Measurements from ENCODE around the gene WDR48.

WDR48 gene

DNA sequence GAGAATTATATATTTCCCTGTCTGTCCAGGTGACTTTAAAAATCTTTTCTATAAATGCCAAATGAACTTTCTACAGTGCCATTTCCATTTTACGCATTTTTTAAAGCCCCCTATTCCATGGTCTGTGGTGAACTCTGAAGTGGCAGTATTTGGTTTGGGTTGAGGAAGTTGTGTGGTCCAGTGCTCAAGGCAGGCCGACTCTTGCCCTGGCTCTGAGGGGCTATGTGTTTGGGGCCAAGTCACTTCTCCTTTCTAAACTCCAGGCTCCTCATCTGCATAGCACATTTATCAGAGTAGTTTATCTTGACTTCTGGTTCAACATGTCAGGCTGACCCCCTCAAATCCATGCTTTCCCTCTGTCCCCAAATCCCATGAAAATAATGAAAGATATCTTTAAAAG, 69.8 kb downstream of the WDR48 start:
- DNase-seq (ENCODE audit: low read depth in 1 of 2, low spot score in 1 of 2): no peak

DNA sequence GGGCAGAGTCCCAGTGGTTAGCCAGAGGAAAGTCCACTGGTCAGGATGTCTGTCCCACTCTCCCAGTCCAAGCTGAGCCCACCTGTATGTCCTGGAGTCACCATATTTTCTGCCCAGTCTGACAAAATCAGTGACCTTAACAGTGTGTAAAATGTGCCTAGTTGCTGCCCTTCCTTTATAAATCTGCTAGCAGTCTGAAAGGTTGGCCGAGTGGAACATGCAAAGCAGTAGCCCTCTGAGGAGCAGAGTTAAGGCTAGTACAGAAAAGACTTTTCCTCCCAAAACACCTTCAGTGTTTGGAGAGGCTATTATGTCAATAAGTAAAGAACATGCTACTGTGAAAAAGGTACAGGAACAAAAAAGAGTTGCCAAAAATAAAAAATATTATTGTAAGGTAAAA, 71.0 kb downstream of the WDR48 start:
- no peak for DNase-seq (ENCODE audit: low read depth in 1 of 2, low spot score in 1 of 2)

DNA sequence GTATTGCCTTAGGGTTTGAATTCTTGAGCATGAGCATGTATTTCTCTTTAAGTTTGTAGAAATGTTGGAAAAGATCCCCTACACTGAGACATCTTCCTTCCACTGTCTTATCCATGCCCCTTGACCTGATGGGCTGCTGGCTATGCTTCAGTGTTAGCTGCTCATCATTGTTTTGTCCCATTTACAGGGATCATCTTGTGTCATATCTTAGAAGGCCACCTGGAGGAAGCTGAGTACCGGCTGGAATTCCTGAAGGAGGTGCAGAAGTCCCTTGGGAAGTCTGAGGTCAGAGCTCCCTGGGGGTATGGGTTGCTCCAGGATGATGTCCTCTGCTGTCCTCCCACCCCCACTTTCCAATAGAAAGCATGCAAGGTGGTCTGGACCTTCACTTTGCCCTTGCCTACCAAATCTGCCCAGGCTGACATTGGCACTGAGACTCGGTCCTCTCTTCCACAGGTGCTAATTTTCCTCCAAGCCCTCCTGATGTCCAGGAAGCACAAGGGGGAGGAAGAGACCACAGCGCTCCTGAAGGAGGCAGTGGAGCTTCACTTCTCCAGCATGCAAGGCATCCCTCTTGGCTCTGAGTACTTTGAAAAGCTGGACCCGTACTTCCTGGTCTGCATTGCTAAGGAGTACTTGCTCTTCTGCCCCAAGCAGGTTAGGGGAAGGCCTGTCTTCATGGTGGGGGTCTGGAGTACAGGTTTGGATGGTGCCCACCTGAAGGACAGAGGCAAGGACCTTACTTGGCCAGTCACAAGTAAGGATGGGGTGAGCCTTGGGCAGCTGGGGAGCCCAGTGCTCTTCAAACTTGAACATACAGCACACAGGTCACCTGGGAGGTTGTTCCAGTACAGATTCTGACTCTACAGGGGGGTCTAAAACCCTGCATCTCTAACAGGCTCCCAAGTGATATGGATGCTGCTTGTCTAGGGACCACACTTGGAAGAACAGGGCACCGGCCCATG, 73.3 kb downstream of the WDR48 start:
- no peak for DNase-seq (ENCODE audit: low read depth in 1 of 2, low spot score in 1 of 2)

DNA sequence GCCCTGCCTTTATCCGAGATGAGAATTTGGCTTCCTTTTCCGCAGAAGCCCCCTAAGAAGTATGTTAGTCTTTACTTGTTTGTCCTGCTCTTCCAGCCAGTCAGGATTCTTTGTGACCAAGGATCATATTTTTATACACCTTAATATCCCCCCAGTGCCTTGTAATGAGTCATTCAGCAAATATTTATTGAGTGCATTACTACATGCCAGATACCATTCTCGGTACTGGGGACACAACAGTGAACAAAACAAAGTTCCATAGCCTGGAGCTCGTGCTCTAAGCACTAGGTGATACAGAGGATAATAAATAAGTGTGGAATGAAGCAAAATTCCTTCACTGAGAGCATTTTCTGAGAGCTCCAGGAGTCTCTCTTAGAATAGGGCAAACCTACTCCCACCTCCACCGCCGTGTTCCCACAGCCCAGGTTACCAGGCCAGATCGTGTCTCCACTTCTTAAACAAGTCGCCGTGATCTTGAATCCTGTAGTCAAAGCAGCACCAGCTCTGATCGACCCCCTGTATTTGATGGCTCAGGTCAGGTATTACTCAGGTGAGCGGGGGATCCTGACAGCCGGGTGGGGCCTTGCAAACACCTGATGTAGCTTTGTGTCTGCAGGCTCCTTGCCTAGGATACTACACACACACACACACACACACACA, 74.2 kb downstream of the WDR48 start:
- DNase-seq (ENCODE audit: low read depth in 1 of 2, low spot score in 1 of 2): no peak

DNA sequence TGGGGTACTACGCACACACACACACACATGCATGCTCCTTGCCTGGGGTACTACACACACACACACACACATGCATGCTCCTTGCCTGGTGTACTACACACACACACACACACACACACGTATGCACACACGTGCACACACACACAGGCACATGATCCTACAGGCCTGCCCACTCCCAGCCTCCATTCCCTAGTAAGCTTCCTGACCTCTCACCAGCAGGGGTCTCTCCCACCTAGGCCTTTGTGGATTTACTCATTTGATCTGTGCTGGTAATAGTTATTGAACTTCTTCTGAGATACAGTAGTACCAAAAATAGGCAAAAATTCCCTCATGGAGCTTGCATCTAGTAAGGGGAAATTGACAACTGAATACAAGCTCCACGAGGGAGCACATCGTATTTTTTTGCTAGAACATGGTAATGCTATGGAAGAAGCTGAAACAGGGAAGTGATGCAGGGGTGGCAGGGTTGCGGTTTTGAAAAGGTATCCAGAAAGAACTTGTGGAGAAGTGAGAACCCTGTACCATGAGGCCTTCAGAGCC, 74.8 kb downstream of the WDR48 start:
- DNase-seq (ENCODE audit: low read depth in 1 of 2, low spot score in 1 of 2): no peak

DNA sequence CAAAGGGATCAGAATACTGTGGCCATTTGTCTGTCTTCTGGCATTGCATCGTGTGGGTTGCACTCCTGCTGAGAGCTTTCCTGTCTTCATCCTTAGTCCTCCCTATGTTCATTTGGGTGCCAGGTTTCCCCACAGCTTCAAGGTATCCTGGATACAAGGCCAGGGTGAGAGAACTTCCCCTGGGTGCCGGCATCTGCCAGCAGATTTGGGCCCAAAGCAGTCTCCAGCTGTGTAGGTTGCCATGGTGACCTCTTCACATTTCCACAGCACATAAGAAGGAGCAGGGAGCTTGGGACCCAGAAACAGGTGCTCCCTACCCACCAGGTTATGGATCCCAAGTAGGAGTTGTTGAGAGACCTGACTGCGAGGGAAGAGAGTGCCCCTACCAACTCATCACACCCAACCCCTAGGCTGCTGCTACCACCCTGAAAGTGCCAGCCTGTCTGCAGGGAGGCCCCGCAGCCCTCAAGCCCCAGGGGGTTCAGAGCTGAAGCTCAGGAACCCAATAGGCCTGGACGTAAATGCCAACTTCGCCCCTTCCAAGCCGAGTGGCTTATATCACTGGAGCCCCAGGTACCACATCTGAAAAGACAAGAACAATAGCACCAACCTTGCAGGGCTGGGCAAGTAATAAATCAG, 75.6 kb downstream of the WDR48 start:
- DNase-seq (ENCODE audit: low read depth in 1 of 2, low spot score in 1 of 2): no peak

DNA sequence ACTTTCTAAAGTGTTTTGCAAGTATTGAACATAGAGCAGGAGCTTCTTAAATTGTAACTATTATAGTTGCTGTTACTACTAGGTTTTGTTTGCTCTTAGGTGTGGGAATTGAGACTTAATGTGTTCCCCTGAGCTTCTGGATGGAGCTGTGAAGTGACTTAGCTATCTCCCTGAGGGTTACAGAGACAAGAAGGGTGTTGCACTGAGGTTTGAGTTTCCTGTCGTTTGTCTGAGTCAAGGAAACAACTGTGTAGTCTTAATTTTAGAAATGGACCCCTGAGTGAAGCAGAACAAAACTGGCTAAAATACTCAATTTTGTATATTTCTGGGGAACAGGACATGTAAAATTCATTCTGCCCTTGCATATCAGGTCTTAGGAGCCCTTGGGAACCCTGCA, 76.1 kb downstream of the WDR48 start:
- DNase-seq (ENCODE audit: low read depth in 1 of 2, low spot score in 1 of 2): no peak

DNA sequence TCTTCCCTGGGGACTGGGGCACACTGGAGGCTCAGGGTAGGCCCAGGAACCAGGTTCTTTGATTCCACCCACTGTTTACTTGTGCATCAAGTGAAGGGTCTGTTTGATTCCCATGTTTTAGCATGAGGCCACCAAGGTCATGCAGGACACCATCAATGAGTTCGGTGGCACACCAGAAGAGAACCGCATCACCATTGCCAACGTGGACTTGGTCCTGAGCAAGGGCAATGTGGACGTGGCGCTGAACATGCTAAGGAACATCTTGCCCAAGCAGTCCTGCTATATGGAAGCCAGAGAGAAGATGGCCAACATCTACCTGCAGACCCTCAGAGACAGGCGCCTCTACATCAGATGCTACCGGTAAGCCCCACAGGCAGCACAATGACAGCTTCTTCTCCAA, 77.1 kb downstream of the WDR48 start:
- DNase-seq (ENCODE audit: low read depth in 1 of 2, low spot score in 1 of 2): no peak

DNA sequence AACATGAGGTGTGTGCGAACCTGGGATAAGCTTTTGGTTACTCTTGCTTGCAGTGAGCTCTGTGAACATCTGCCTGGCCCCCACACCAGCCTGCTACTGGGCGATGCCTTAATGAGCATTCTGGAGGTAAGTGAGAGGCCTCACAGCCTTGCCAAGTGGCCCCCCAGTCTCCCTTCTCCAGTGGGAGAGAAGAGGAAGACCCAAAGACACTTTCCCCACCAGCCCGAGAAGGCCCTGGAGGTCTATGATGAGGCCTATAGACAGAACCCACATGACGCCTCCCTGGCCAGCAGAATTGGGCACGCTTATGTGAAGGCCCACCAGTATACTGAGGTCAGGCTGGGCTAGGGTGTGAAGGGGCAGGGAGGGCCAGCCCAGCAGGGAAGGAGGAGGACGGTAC, 78.2 kb downstream of the WDR48 start:
- DNase-seq (ENCODE audit: low read depth in 1 of 2, low spot score in 1 of 2): no peak

DNA sequence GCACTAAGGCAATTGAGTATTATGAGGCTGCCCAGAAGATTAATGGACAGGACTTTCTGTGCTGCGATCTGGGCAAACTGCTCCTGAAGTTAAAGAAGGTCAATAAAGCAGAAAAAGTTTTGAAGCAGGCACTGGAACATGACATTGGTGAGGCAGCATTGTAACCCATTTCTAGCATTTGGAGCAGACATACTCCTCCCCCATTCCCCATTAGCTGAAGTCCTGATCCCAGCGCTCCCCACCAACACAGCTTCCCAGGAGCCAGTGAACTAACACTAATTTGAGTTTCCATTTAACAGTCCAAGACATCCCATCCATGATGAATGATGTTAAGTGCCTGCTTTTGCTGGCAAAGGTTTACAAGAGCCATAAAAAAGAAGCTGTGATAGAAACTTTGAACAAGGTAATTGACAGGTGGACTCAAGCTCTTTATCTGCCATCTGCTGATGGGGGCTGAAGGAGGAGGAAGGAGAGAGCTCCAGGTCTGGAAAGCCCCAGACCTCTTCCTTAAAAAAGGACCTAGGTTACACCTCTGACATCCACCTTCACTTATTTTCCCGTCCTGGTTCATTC, 79.0 kb downstream of the WDR48 start:
- no peak for DNase-seq (ENCODE audit: low read depth in 1 of 2, low spot score in 1 of 2)

DNA sequence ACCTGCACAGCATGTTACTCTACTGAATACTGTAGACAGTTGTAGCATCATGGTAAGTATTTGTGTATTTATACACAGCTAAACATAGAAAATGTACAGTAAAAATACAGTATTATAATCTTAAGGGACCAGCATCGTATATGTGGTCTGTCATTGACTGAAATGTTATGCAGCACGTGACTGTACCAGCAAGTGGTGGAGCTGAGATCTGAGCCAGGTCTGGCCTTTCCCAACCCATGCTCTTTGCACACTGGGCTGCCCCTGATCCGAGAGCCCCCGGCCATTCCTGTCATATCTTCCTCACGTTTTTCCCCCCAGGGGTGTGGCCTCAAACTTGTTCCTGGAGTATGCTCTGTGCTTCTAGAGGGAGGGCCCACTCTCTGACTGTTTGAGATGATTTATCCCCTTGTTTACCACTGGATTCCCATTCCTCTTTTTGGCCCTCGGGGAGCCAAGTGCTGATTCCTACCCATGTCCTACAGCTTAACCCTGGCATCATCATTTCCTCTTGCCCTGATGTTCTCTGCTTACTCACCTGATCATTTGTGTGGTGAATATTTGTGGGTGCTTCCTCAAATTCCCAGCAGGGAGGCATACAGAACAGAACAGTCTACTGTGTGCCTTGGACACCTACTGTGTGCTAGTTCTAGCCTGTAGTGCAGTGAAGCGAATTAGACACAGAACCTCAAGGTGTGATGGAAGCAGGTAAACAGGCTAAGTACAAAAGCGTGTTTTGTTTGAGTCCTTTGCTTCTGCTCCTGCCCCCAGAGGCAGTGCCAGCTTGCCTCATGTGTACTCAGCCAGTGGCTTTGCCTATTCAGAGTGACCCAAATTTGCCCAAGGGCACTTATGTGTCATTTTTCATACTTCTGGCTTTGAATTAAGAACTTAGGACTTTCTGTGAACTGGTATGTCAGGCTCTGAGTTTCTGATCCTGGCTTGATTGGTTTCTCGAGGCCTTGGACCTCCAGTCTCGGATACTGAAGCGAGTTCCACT, 80.6 kb downstream of the WDR48 start:
- DNase-seq (ENCODE audit: low read depth in 1 of 2, low spot score in 1 of 2): no peak

DNA sequence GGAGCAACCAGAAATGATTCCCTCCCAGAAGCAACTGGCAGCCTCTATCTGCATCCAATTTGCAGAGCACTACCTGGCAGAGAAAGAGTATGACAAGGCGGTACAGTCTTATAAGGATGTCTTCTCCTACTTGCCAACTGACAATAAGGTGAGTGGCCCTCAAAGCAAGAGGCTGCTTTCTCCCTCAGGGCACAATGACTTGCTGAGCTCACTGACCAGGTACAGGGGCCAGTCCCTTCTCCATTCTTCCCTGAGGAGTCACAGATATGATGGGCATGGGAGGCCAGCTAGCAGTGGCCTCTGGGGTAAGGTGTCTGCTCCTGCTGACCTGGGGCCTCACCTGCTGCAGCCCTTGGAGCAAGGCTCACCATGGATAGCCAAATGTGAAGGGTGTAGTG, 81.3 kb downstream of the WDR48 start:
- DNase-seq (ENCODE audit: low read depth in 1 of 2, low spot score in 1 of 2): no peak

DNA sequence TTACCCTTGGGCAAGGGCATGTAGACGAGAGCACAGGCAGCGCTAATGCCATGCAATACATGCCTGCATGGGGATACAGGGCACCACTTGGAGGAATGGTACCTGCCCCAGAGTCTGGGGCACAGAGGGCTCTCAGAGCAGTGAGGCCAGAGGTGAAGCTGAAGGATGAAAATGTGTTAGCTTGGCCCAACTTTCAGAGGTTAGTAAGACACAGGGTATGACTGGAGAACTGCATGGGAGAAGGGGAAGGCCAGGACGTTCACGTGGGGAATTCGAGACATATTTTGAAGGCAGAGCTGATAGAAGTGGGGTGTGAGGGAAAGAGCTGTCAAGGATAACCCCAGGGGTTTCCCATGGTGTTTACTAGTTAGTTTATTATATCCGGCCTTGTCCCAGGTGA, 82.0 kb downstream of the WDR48 start:
- no peak for DNase-seq (ENCODE audit: low read depth in 1 of 2, low spot score in 1 of 2)

DNA sequence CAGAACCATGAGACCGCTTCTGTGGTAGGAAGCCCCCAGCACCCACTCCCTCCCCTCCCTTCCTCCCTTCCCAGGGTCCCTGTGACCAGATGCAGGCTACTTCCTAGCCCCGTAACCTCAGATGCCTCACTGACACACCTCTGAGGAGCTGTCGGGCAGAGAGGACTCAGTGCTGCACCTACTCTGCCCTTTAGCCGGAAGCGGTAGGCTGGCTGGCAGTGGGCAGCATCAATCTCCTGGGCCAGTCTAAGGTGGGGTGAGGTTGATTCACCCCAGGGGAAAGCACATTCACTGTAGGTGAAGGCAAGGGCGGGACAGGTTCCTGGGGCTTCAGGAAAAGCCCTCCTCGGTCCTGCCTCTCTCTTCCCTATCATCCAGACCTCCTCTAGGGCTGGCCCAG, 82.5 kb downstream of the WDR48 start:
- no peak for DNase-seq (ENCODE audit: low read depth in 1 of 2, low spot score in 1 of 2)

DNA sequence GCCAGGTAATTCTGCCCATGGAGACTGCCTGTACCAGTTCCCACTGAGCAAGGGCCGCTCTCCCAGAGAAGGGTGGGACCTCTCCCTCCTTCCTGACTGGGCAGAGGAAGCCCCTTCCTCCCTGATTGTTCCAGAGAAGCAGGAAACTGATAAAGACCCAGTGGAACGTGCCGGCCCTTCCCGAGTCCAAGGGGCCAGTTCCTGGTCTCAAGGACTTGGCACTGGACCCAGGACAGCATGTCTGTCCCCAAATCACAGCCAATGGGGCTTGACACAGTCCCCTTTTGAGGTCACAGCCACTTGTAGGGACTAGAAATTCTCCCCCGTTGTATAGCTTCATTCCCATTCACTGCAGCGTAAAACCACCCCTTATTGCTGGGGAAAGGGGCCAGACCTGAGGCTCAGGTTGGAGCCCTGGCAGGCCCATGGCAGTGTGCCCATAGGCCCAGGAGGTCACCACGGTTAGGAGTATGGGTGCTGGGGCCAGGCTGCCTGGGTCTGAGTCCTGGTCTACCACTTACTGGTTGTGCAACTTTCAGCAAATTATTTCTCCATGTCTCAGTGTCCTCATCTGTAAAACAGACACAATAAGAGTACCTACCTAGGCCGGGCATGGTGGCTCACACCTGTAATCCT, 83.5 kb downstream of the WDR48 start:
- no peak for DNase-seq (ENCODE audit: low read depth in 1 of 2, low spot score in 1 of 2)

DNA sequence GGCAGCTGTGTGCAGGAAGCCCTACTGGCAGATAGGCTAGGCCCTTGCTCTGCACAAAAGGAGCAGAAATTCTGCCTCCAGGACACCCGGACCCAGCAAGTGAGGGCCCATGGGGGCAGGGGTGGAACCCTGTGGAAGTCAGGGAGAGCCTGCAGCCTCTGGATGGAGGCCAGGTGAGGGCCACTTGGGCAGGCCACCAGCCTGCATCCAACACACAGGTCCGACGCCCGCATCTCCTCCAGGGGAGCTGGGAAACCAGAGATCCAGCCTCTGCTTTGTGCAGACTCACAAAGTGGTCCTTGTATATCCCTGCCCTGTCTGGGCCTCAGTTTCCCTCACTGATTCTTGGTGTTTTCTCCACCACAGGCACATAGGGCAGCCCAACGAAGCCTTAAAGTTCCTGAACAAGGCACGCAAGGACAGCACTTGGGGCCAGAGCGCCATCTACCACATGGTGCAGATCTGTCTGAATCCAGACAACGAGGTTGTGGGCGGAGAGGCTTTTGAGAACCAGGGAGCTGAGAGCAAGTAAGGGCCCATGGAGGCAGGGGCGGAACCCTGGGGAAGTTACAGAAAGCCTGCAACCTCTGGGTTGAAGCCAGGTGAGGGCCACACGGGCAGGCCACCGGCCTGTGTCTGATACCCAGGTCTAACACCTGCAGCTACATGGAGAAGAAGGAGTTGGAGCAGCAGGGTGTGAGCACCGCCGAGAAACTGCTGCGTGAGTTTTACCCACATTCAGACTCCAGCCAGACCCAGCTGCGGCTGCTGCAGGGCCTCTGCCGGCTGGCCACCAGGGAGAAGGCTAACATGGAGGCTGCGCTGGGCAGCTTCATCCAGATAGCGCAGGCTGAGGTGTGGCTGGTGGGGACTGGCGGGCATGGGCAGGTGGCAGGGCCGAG, 85.0 kb downstream of the WDR48 start:
- no peak for DNase-seq (ENCODE audit: low read depth in 1 of 2, low spot score in 1 of 2)

DNA sequence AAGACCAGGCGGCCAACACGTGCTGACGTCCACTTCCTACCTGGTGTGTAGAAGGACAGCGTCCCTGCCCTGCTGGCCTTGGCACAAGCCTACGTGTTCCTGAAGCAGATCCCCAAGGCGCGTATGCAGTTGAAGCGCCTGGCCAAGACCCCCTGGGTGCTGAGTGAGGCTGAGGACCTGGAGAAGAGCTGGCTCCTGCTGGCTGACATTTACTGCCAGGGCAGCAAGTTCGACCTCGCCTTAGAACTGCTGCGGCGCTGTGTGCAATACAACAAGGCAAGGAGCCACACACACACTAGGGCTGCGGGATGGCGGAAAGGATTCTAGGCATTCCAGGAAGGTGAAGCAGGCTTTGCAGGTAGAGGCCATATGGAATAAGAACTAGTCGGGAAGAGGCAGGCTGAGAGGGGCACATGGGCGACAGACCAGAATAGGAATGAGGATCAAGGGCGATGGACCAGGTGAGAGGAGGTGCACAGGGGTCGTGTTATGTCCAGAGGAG, 85.7 kb downstream of the WDR48 start:
- DNase-seq (ENCODE audit: low read depth in 1 of 2, low spot score in 1 of 2): no peak

DNA sequence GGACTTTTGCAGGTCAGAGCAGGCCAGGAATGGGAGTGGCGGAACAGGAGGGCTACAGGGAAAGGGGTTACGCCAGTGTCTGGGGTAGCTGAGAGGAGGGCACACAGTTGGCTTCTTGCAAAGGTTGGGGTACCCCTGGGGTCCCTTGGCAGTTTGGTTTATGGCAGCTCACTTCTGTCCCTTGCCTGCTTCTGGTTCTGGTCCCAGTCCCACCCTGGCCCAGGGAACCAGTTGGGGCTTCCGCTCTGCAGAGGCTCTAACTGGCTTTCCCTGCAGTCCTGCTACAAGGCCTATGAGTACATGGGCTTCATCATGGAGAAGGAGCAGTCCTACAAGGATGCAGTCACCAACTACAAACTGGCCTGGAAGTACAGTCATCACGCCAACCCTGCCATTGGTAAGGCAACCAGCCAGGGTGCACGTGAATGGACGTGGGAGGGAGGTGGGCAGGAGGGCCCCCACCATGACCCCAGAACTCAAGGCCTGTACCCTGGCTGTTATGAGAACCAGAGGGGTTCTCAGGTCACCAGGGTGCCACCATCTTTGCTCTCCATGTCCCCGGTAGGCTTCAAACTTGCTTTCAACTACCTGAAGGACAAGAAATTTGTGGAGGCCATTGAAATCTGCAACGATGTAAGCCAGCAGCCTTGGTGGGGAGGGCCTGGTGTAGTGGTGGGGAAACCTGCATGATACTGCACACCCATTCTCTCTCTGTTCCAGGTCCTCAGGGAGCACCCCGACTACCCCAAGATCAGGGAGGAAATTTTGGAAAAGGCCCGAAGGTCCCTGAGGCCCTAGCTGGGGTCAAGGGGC, 86.4 kb downstream of the WDR48 start:
- DNase-seq (ENCODE audit: low read depth in 1 of 2, low spot score in 1 of 2): no peak

Data from activated CD4-positive, alpha-beta T cell treated with anti-CD3 and anti-CD28 coated beads, Interleukin-2, amount 50 U/mL, for 24 hours (primary cell).